Activated CD4-positive, alpha-beta T cell treated with anti-CD3 and anti-CD28 coated beads for 36 hours (primary cell): ENCODE measurements around the gene MAGED1. TPM values are rescaled to one million over a fixed set of nuclear protein-coding genes. Genes with fewer than 3 reads are reported as not detected.
A peak's percentile ranks its signal among the peaks of the same experiment; 100 is the strongest.

Experiments used
- ATAC-seq: fragments of 200-7000 bp; cut with Tn5 transposase; one replicate; pipeline ENCODE4 v1.10.0; 2021; ENCODE audit warnings: mild to moderate bottlenecking, moderate library complexity
- CTCF ChIA-PET: fragments of 350-600 bp; sonication (Branson Sonifier 250); formaldehyde crosslinking; loops from one replicate; lab custom pipeline; 2021; ENCODE audit warnings: antibody characterized with exemption; lab: Charles Lee
- POLR2A ChIA-PET: fragments of 350-600 bp; sonication (Branson Sonifier 250); formaldehyde crosslinking; loops from one replicate; lab custom pipeline; 2021; ENCODE audit warnings: antibody characterized with exemption, inconsistent platforms; lab: Charles Lee
- DNase-seq: peaks from one replicate; pipeline ENCODE4 v3.0.0-alpha.2; 2020
- H3K27ac Mint-ChIP-seq: one replicate; pipeline ENCODE4 v1.8.0; 2021; ENCODE audit warnings: mixed read lengths
- H3K27me3 Mint-ChIP-seq: one replicate; pipeline ENCODE4 v1.8.0; 2021; ENCODE audit warnings: mixed read lengths
- H3K36me3 Mint-ChIP-seq: one replicate; pipeline ENCODE4 v1.8.0; 2021; ENCODE audit warnings: low read depth, mixed read lengths
- H3K4me1 Mint-ChIP-seq: one replicate; pipeline ENCODE4 v1.8.0; 2021; ENCODE audit warnings: mixed read lengths
- H3K4me3 Mint-ChIP-seq: one replicate; pipeline ENCODE4 v1.8.0; 2021; ENCODE audit warnings: mild to moderate bottlenecking, moderate library complexity, mixed read lengths
- H3K9me3 Mint-ChIP-seq: one replicate; pipeline ENCODE4 v1.8.0; 2021; ENCODE audit warnings: low read depth, mixed read lengths
- intact Hi-C, 2 experiments: fragments of 100-400 bp; cut with DNase I in 1 of 2; cut with micrococcal nuclease in 1 of 2; formaldehyde crosslinking; loops; one replicate each; pipeline versions ENCODE4 v1.14.2 to v1.15.1; 2022 to 2024; cut with DNase I, micrococcal nuclease
- total RNA-seq, 2 experiments: library from RNA; stranded (reverse); gene quantifications; one replicate each; pipeline ENCODE4 v1.2.3, GENCODE V29; 2021

MAGED1 gene, protein sequence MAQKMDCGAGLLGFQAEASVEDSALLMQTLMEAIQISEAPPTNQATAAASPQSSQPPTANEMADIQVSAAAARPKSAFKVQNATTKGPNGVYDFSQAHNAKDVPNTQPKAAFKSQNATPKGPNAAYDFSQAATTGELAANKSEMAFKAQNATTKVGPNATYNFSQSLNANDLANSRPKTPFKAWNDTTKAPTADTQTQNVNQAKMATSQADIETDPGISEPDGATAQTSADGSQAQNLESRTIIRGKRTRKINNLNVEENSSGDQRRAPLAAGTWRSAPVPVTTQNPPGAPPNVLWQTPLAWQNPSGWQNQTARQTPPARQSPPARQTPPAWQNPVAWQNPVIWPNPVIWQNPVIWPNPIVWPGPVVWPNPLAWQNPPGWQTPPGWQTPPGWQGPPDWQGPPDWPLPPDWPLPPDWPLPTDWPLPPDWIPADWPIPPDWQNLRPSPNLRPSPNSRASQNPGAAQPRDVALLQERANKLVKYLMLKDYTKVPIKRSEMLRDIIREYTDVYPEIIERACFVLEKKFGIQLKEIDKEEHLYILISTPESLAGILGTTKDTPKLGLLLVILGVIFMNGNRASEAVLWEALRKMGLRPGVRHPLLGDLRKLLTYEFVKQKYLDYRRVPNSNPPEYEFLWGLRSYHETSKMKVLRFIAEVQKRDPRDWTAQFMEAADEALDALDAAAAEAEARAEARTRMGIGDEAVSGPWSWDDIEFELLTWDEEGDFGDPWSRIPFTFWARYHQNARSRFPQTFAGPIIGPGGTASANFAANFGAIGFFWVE
- total RNA-seq, result 10 to 100 TPM; 46.8 to 55.4 TPM

DNA sequence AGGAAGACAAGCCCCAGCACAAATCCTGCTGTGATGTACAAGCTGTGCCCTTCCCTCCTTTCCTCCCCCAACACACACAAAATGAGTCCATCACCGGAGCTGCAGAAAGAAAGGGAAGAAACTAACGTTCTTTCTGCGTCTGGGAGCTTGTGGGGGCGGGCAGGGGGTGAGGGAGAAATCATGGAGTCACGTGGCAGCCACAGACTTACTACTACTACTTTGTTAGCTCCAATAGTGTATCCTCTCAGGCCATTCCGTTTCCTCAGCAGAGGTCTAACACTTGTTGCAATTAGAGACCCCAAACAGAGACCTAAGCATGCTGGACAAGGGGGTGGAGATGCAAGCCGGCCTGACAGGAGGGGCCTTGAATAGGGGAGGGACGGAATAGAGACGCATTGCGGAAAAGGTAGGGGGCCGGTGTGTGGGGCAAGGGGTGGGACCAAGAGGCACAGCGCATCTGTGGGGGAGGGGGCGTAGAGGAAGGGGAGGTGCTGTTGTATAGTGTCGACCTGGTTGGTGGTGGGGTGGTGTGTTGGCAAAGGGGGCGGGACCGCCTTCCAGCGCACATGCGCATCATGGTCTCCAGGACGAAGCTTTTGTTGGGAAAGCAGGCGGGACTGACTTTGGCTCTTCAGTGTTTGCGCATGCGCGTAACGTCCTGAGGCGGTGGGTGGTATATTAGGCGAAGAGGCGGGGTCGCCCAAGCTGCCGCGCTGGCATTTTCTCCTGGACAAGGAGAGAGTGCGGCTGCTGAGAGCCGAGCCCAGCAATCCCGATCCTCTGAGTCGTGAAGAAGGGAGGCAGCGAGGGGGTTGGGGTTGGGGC is at the start of gene MAGED1:
Gene MAGED1 (plus strand): TSS at position 703 of the 825 bp plus-strand sequence. CDS start 682 bp downstream, outside the sequence.
- intact Hi-C loops, result loop anchor here in 1 of 2 experiments (2.0 to 10.0 kb wide), 3 partner anchors 90 to 1104 kb away; partner anchors contain the start of gene NUDT11
- Mint-ChIP-seq H3K4me3 (peak within 1 kb of the TSS; percentile 92), H3K4me1 (peaks cover 19% of the 10 kb centered on the region), H3K36me3 (peaks cover 9% of the 10 kb centered on the region), H3K27ac (peak within 1 kb of the TSS; percentile 83), H3K9me3 (no peaks in the 10 kb centered on the region), H3K27me3 (no peaks in the 10 kb centered on the region)
- ChIA-PET POLR2A (interaction anchor here (0.6 kb wide), 1 partner anchor 98 kb away, joined by 3 read pairs; no protein-coding TSS in a partner anchor), CTCF (interaction anchor here (0.6 kb wide), 1 partner anchor 731 kb away, joined by 4 read pairs; no protein-coding TSS in a partner anchor)
- DNase-seq, result peak; percentile 90
- ATAC-seq, result peak; percentile 97

- intact Hi-C loops, result no loop called here
- ChIA-PET CTCF (no interaction called here), POLR2A (no interaction called here)
- Mint-ChIP-seq H3K27ac (no peak overlapping the region), H3K27me3 (no peaks in the 10 kb centered on the region), H3K36me3 (peaks cover 40% of the 10 kb centered on the region), H3K4me3 (no peak overlapping the region), H3K9me3 (no peaks in the 10 kb centered on the region), H3K4me1 (peaks cover 13% of the 10 kb centered on the region)
- no peak for ATAC-seq
- DNase-seq, result no peak
Observed at GRCh38 chrX:51847463-51847862, 46.0 kb upstream of the MAGED1 start.

DNA sequence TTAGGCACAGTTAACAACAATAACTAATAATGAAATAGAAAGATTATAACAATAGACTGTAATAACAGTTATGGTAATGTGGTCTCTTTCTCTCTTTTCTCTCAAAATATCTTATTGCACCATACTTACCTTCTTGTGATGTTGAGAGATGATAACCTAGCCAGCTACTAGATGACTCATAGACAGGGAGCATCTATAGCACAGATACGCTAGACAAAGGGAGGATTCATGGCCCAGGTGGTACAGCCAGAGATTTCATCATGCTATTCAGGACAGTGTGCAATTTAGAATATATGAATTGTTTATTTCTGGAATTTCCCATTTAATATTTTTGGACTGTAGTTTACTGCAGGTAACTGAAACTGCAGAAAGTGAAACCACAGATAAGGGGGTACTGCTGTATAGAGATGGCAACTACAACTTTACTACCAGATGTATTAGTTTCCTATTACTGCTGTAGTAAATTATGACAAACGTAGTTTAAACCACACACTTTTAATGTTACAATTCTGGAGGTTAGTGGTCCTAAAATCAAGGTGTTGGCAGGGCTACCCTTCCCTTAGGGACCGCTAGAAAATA is 41.8 kb upstream of the MAGED1 start:
- POLR2A ChIA-PET, result no interaction called here
- H3K27me3 Mint-ChIP-seq, result no peaks in the 10 kb centered on the region
- peaks cover 13% of the 10 kb centered on the region for H3K4me1 Mint-ChIP-seq
- CTCF ChIA-PET, result no interaction called here
- H3K9me3 Mint-ChIP-seq, result peaks cover 10% of the 10 kb centered on the region
- peaks cover 51% of the 10 kb centered on the region for H3K36me3 Mint-ChIP-seq
- intact Hi-C loops, result no loop called here
- H3K4me3 Mint-ChIP-seq, result no peak overlapping the region
- DNase-seq (no peak), ATAC-seq (peak; percentile 65)
- no peak overlapping the region for H3K27ac Mint-ChIP-seq

DNA sequence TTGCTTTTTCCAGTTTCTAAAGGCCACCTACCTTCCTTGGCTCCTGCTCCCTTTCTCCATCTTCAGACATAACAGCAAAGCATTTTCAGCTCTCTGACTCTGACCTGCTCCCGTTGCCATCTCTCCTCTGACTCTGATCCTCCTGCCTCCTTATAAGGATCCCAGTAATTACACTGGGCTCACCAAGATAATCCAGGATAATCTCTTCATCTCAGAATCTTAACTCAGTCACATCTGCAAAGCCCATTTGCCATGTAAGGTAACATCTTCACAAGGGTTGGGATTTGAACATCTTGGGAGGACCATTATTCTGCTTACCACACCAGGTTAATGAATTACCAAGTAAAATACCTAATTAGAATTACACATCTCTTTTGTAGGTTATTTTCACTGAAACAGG is 41.3 kb upstream of the MAGED1 start:
- DNase-seq, result no peak
- Mint-ChIP-seq H3K9me3 (peaks cover 11% of the 10 kb centered on the region), H3K4me1 (peaks cover 13% of the 10 kb centered on the region), H3K4me3 (no peak overlapping the region), H3K27me3 (no peaks in the 10 kb centered on the region), H3K36me3 (peaks cover 55% of the 10 kb centered on the region), H3K27ac (peak overlapping the region; percentile 5)
- ChIA-PET CTCF (no interaction called here), POLR2A (no interaction called here)
- no peak for ATAC-seq
- intact Hi-C loops, result no loop called here

- POLR2A ChIA-PET, result no interaction called here
- H3K36me3 Mint-ChIP-seq, result peaks cover 57% of the 10 kb centered on the region
- ATAC-seq, result no peak
- no peak for DNase-seq
- no peaks in the 10 kb centered on the region for H3K27me3 Mint-ChIP-seq
- peaks cover 10% of the 10 kb centered on the region for H3K4me1 Mint-ChIP-seq
- intact Hi-C loops, result no loop called here
- H3K4me3 Mint-ChIP-seq, result no peak overlapping the region
- CTCF ChIA-PET, result no interaction called here
- H3K27ac Mint-ChIP-seq, result no peak overlapping the region
- H3K9me3 Mint-ChIP-seq, result peaks cover 14% of the 10 kb centered on the region
Observed at GRCh38 chrX:51852621-51853020, 40.8 kb upstream of the MAGED1 start.

DNA sequence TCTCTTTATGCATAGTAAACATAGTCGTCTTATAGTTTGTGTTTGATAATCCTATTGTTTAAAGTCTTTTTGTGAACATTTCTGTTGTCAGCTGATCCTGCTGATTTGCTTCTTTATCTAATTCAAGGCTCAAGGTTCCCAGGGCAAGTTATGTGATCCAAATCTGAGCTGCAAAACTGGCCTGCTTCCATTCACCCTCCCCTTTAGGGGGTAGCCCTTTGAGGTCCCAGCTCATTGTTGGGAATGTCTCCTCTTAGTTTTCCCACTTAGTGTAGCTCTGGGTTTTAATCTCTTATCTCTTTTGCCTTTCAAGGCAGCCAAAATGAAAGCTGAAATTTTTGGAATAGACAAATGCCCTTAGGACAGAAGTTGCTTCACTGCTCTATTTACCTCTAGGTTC is 40.2 kb upstream of the MAGED1 start:
- Mint-ChIP-seq H3K9me3 (peaks cover 14% of the 10 kb centered on the region), H3K27me3 (no peaks in the 10 kb centered on the region), H3K36me3 (peaks cover 59% of the 10 kb centered on the region), H3K27ac (no peak overlapping the region), H3K4me3 (no peak overlapping the region), H3K4me1 (peaks cover 7% of the 10 kb centered on the region)
- ATAC-seq (no peak), DNase-seq (no peak)
- ChIA-PET CTCF (no interaction called here), POLR2A (no interaction called here)
- intact Hi-C loops, result no loop called here

GRCh38 chrX:51855698-51856097 is 37.7 kb upstream of the MAGED1 start:
- DNase-seq (no peak), ATAC-seq (no peak)
- Mint-ChIP-seq H3K36me3 (peaks cover 68% of the 10 kb centered on the region), H3K9me3 (peaks cover 14% of the 10 kb centered on the region), H3K27me3 (no peaks in the 10 kb centered on the region), H3K27ac (no peak overlapping the region), H3K4me1 (peaks cover 7% of the 10 kb centered on the region), H3K4me3 (no peak overlapping the region)
- ChIA-PET POLR2A (no interaction called here), CTCF (no interaction called here)
- intact Hi-C loops, result no loop called here

DNA sequence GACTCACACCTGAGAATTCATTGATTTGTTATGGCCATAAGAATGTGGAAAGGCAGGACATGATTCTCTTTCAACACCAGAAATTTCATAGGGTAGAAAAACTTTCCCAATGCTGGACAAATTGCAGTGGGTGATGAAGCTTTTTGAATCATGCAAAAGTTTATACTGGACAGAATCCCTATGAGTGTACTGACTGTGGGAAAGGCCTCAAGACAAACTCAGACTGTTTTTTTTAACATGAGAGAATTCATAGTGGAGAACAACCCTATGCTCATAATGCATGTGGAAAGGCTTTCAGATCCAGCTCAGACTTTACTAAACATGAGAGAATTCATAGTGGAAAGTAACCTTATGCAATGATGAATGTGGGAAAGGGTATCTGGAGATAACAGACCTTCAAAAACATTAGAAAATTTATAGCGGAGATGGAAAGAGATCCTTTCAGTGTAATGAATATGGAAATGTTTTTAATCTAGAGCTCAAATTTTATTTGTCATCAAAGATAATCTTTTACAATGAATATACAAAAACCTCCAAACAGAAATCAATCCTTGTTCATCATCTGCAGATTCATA is 36.2 kb upstream of the MAGED1 start:
- no peaks in the 10 kb centered on the region for H3K27me3 Mint-ChIP-seq
- CTCF ChIA-PET, result no interaction called here
- H3K4me1 Mint-ChIP-seq, result no peaks in the 10 kb centered on the region
- H3K4me3 Mint-ChIP-seq, result no peak overlapping the region
- H3K36me3 Mint-ChIP-seq, result peaks cover 62% of the 10 kb centered on the region
- no peak overlapping the region for H3K27ac Mint-ChIP-seq
- DNase-seq, result no peak
- ATAC-seq, result no peak
- POLR2A ChIA-PET, result no interaction called here
- H3K9me3 Mint-ChIP-seq, result peaks cover 14% of the 10 kb centered on the region
- intact Hi-C loops, result no loop called here

GRCh38 chrX:51860679-51861078 is 32.7 kb upstream of the MAGED1 start:
- no peak overlapping the region for H3K27ac Mint-ChIP-seq
- ATAC-seq (no peak), DNase-seq (peak; percentile 5)
- intact Hi-C loops, result loop anchor here in 1 of 2 experiments (2.0 kb wide), 1 partner anchor 220 kb away; no protein-coding TSS in a partner anchor
- no peak overlapping the region for H3K4me3 Mint-ChIP-seq
- peaks cover 43% of the 10 kb centered on the region for H3K36me3 Mint-ChIP-seq
- H3K4me1 Mint-ChIP-seq, result peaks cover 11% of the 10 kb centered on the region
- POLR2A ChIA-PET, result no interaction called here
- peaks cover 17% of the 10 kb centered on the region for H3K9me3 Mint-ChIP-seq
- CTCF ChIA-PET, result interaction anchor here (0.7 kb wide), 1 partner anchor 27 kb away, joined by 3 read pairs; no protein-coding TSS in a partner anchor
- H3K27me3 Mint-ChIP-seq, result no peaks in the 10 kb centered on the region

DNA sequence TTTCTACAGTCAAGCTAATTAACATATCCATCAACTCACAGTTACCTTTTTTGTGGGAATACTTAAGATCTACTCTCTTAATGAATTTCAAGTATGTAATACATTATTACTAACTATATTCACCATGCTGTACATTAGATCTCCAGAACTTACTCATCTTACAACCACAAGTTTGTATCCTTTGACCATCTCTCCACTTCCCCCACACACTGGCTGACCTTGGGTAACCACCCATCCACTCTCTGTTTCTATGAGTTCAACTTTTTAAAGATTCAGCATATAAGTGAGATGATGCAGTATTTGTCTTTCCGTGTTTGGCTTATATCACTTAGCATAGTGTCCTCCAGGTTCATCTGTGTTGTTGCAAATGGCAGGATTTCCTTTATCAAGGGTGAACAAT is 30.5 kb upstream of the MAGED1 start:
- H3K4me1 Mint-ChIP-seq, result peaks cover 16% of the 10 kb centered on the region
- intact Hi-C loops, result no loop called here
- peaks cover 21% of the 10 kb centered on the region for H3K36me3 Mint-ChIP-seq
- CTCF ChIA-PET, result no interaction called here
- no peak overlapping the region for H3K27ac Mint-ChIP-seq
- H3K9me3 Mint-ChIP-seq, result peaks cover 8% of the 10 kb centered on the region
- ATAC-seq (no peak), DNase-seq (no peak)
- POLR2A ChIA-PET, result no interaction called here
- no peak overlapping the region for H3K4me3 Mint-ChIP-seq
- no peaks in the 10 kb centered on the region for H3K27me3 Mint-ChIP-seq
